ENCODE data around the gene ABCC4. TPM values are rescaled to one million over a fixed set of nuclear protein-coding genes. Genes with fewer than 3 reads are reported as not detected.

Gene ABCC4
- total RNA-seq, 4 donors from 2014 or later, result 5.1 to 51.2 (median 14.6) TPM

DNA sequence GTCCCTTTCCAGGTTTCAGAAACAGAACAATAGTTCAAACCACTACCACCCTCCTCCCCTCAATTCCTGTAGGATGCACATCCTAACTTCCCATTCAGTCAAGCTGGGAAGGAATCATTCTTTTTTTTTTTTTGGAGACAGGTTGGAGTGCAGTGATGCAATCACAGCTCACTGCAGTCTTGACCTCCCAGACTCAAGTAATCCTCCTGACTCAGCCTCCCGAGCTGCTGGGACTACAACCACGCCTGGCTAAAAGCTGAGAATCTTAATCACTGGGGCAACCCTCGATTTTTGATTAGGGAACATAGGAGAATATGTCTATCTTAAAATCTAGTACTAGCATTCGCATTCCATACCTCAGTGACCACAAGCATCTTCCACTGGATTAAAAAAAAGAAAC lies 146.2 kb downstream of the ABCC4 start:
- no peaks in the 10 kb centered on the region for H3K36me3 ChIP-seq
- 84% methylated on average over 4 of the region's 4 CpGs for WGBS
- H3K4me1 ChIP-seq, result peaks cover 24% of the 10 kb centered on the region
- H3K27me3 ChIP-seq, result no peaks in the 10 kb centered on the region
- TF ChIP-seq POLR2AphosphoS5 (IDR thresholded peaks at IDR 0.05) (no peak), POLR2A (IDR thresholded peaks at IDR 0.05) (no peak), EP300 (IDR thresholded peaks at IDR 0.05) (no peak)
- TF ChIP-seq, protein P1, sequence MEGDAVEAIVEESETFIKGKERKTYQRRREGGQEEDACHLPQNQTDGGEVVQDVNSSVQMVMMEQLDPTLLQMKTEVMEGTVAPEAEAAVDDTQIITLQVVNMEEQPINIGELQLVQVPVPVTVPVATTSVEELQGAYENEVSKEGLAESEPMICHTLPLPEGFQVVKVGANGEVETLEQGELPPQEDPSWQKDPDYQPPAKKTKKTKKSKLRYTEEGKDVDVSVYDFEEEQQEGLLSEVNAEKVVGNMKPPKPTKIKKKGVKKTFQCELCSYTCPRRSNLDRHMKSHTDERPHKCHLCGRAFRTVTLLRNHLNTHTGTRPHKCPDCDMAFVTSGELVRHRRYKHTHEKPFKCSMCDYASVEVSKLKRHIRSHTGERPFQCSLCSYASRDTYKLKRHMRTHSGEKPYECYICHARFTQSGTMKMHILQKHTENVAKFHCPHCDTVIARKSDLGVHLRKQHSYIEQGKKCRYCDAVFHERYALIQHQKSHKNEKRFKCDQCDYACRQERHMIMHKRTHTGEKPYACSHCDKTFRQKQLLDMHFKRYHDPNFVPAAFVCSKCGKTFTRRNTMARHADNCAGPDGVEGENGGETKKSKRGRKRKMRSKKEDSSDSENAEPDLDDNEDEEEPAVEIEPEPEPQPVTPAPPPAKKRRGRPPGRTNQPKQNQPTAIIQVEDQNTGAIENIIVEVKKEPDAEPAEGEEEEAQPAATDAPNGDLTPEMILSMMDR (IDR thresholded peaks at IDR 0.05), result no peak
- no peak for DNase-seq (ENCODE audit: low spot score in 2 of 2)
- no peaks in the 10 kb centered on the region for H3K9me3 ChIP-seq
- H3K4me3 ChIP-seq, result no peak overlapping the region
- H3K27ac ChIP-seq, result peak overlapping the region; percentile 19

DNA sequence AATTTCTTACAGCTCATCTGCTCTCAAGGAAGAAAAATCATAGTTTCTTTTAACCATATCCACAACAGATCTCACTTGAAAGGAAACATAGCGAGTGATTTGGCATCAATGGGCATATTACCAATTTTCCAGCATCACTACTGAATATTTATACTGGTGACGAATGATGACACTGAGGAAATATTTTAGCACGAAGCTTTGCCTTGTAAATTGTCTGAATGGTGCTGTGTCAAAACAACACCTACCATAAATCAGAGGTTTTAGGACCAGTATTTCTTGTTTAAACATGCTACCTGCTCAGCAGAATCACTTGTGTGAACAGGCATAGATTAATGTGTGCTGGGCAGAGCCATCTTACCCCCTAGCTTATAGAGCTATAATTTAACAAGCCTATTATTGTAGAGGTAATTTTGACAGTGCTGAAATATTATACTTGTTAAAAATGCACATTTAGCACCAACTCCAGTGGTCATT lies 146.8 kb downstream of the ABCC4 start:
- whole genome bisulfite sequencing, result 31% methylated on average over 3 of the region's 3 CpGs
- no peaks in the 10 kb centered on the region for H3K27me3 ChIP-seq
- peaks cover 24% of the 10 kb centered on the region for H3K4me1 ChIP-seq
- no peak overlapping the region for H3K4me3 ChIP-seq
- TF ChIP-seq POLR2AphosphoS5 (IDR thresholded peaks at IDR 0.05) (peak in 2 of 3 donors; percentile 19 to 22), POLR2A (IDR thresholded peaks at IDR 0.05) (no peak), EP300 (IDR thresholded peaks at IDR 0.05) (no peak)
- TF ChIP-seq, protein P1 (IDR thresholded peaks at IDR 0.05), result no peak
- H3K9me3 ChIP-seq, result no peaks in the 10 kb centered on the region
- no peaks in the 10 kb centered on the region for H3K36me3 ChIP-seq
- H3K27ac ChIP-seq, result peak overlapping the region; percentile 39
- no peak for DNase-seq (ENCODE audit: low spot score in 2 of 2)

DNA sequence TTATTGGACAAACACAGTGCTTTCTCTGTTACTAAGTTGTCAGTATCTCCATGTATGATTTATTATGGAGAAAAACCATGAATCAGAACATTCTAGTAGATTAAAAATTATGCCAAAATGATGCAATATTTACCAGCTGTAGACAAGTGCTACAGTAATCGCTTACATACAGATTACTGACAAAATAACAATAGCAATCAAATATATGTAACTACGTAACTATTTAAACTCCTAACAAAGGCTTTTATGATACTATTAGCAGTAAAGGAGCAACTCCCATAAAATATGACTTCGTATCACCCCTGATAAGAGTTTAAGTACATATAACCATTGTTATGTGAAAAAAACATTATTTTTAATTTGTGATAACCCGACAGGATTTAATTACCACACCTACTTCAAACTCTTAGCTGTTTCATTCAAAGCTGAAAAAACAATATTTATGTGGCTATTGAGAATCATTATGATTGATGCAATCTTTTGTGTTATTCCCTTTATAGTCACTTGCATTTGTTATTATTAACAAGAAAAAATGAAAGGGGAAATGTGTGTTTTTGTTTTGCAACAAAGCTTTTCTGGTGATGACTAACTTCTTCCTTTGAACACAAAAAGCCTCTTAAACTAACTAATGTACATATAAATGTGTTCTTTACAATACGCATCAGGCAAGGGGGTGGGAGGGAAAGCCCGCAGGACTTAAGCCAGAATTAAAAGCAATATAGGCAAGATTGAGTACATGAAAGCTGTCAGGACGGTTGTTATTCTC lies 147.4 kb downstream of the ABCC4 start:
- H3K9me3 ChIP-seq, result no peaks in the 10 kb centered on the region
- H3K36me3 ChIP-seq, result no peaks in the 10 kb centered on the region
- H3K27ac ChIP-seq, result peak overlapping the region; percentile 39
- no peak for TF ChIP-seq POLR2AphosphoS5 (IDR thresholded peaks at IDR 0.05)
- TF ChIP-seq EP300 (IDR thresholded peaks at IDR 0.05), result no peak
- TF ChIP-seq, protein P1 (IDR thresholded peaks at IDR 0.05), result no peak
- TF ChIP-seq POLR2A (IDR thresholded peaks at IDR 0.05), result no peak
- no peak overlapping the region for H3K4me3 ChIP-seq
- no peaks in the 10 kb centered on the region for H3K27me3 ChIP-seq
- 50% methylated on average over 7 of the region's 7 CpGs for WGBS
- H3K4me1 ChIP-seq, result peaks cover 24% of the 10 kb centered on the region
- DNase-seq (ENCODE audit: low spot score in 2 of 2), result no peak

DNA sequence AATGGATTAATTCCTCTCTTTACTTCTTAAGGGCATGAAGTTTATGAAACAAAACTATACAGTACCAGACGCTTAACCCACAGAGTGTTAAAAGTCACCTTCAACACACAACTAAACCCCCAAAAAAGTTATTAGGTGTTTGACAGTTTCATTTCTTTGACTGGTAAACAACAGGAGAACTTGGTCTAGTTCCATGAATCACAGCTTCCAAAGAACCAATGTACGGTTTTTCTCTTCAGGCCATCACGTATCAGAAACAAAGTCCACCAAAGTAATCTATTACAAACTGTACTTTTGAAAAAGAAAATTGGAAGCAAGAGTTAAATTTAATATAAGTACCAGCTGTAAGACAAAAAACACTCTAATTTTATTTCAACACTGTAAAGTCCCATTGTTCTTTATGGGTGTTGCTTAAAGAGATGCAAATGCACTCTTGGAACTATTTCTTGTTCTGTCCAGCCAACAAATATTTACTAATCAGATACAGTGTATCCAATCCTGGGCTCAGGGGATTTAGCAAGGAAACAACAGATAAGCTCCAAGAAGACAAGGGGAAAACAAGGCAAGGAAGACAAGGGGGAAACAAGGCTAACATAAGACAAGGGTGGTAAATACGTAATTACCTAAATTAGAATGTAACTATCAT lies 149.2 kb downstream of the ABCC4 start:
- H3K4me3 ChIP-seq, result no peak overlapping the region
- no peaks in the 10 kb centered on the region for H3K36me3 ChIP-seq
- H3K27me3 ChIP-seq, result no peaks in the 10 kb centered on the region
- 86% methylated on average over 4 of the region's 4 CpGs for WGBS
- TF ChIP-seq POLR2AphosphoS5 (IDR thresholded peaks at IDR 0.05), result no peak
- TF ChIP-seq, protein P1 (IDR thresholded peaks at IDR 0.05), result no peak
- no peak for TF ChIP-seq EP300 (IDR thresholded peaks at IDR 0.05)
- TF ChIP-seq POLR2A (IDR thresholded peaks at IDR 0.05), result no peak
- H3K4me1 ChIP-seq, result peaks cover 24% of the 10 kb centered on the region
- no peak for DNase-seq (ENCODE audit: low spot score in 2 of 2)
- H3K9me3 ChIP-seq, result no peaks in the 10 kb centered on the region
- H3K27ac ChIP-seq, result no peak overlapping the region

DNA sequence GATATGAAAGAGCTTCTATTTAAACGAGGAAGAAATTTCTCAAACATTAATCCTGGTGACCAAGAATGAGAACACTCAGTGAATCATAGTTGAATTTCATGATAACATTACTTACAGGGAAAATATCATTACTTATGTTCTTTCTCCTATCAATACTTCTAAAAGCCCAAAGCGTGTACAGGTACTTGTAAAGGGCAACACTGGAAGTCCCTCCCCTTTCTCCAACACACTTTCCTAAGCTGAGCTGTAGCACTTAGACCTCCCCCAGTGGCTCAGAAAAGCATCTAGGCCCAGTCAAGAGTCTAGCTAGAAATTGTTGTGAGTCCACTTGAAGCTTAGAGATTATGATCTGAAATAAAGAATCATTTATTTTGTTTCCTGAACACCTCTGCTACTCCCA lies 150.7 kb downstream of the ABCC4 start:
- H3K27me3 ChIP-seq, result no peaks in the 10 kb centered on the region
- peaks cover 22% of the 10 kb centered on the region for H3K4me1 ChIP-seq
- WGBS, result 69% methylated on average over 2 of the region's 2 CpGs
- no peak for DNase-seq (ENCODE audit: low spot score in 2 of 2)
- TF ChIP-seq EP300 (IDR thresholded peaks at IDR 0.05) (no peak), POLR2A (IDR thresholded peaks at IDR 0.05) (no peak), POLR2AphosphoS5 (IDR thresholded peaks at IDR 0.05) (no peak)
- TF ChIP-seq, protein P1 (IDR thresholded peaks at IDR 0.05), result no peak
- no peak overlapping the region for H3K4me3 ChIP-seq
- peak overlapping the region; percentile 21 for H3K27ac ChIP-seq
- no peaks in the 10 kb centered on the region for H3K36me3 ChIP-seq
- H3K9me3 ChIP-seq, result no peaks in the 10 kb centered on the region

All from suprapubic skin (tissue), 4 donors.